Upper lobe of left lung (tissue), 6 donors: Measurements from ENCODE around the gene CMTM2. TPM values are rescaled to one million over a fixed set of nuclear protein-coding genes. Genes with fewer than 3 reads are reported as not detected.
"Not testable (repeated sequence)": the region's sequence is repeated elsewhere in the genome, so short reads cannot be mapped to it uniquely, and the experiment has no call there.

Experiments used
- ATAC-seq, 2 donors: fragments of 200-7000 bp; cut with Tn5 transposase; one replicate each; pipeline ENCODE4 v1.9.1; 2022; ENCODE audit warnings: mild to moderate bottlenecking in 2 of 2, moderate library complexity in 2 of 2; ENCODE audit not compliant: low FRiP score in 2 of 2
- DNase-seq, 2 donors: peaks; one replicate each; pipeline ENCODE4 v3.0.0-alpha.2; 2019 to 2020
- H3K27ac ChIP-seq, 4 donors: fragments of 200-600 bp; sonication (generic); one replicate each; pipeline ENCODE4 v1.5.1; 2016 to 2019
- H3K27me3 ChIP-seq, 4 donors: fragments of 200-600 bp; sonication (generic); one replicate each; pipeline ENCODE4 v1.5.1; 2017 to 2019
- H3K36me3 ChIP-seq, 4 donors: fragments of 200-600 bp; sonication (generic); one replicate each; pipeline ENCODE4 v1.5.1; 2016 to 2019
- H3K4me1 ChIP-seq, 4 donors: fragments of 200-600 bp; sonication (generic); one replicate each; pipeline ENCODE4 v1.5.1; 2018 to 2019
- H3K4me3 ChIP-seq, 4 donors: fragments of 200-600 bp; sonication (generic); one replicate each; pipeline ENCODE4 v1.5.1; 2017 to 2019; ENCODE audit warnings: mild to moderate bottlenecking in 2 of 4, moderate library complexity in 1 of 4
- H3K9me3 ChIP-seq, 4 donors: fragments of 200-600 bp; sonication (generic); one replicate each; pipeline ENCODE4 v1.5.1; 2018 to 2019
- EP300 ChIP-seq, 4 donors: sonication (generic); formaldehyde crosslinking; IDR thresholded peaks; one replicate each; pipeline ENCODE4 v1.5.1; 2017; ENCODE audit warnings: antibody characterized with exemption in 4 of 4, control low read depth in 2 of 4
- POLR2A ChIP-seq, 4 donors: fragments of 450-650 bp; IDR thresholded peaks; one replicate each; pipeline ENCODE4 v1.5.1; 2016 to 2017; ENCODE audit warnings: antibody characterized with exemption in 4 of 4, mild to moderate bottlenecking in 2 of 4
- POLR2AphosphoS5 ChIP-seq, 2 donors: sonication (generic); formaldehyde crosslinking; IDR thresholded peaks; one replicate each; pipeline ENCODE4 v1.5.1; 2017; ENCODE audit warnings: antibody characterized with exemption in 2 of 2
- WGBS, 2 donors: methylation state at CpG; one replicate each; pipeline ENCODE4 v1.1.5; 2017 to 2018; 5-methylcytosine and 5-hydroxymethylcytosine counted together
- total RNA-seq, 6 donors: library from RNA; depleted of rRNA in 4 of 6; stranded (reverse); fragments of >200 nt in 4 of 6; gene quantifications; one replicate each; pipeline versions ENCODE4 v1.1.0 to v1.2.1, GENCODE V29; 2016 to 2021
- TF ChIP-seq, protein P1 (sequence below), 6 experiments: fragments of 450-650 bp in 4 of 6; fragments of 200-600 bp in 2 of 6; sonication (generic) in 2 of 6; IDR thresholded peaks; one replicate each; pipeline ENCODE4 v1.5.1; 2016 to 2019; ENCODE audit warnings: antibody characterized with exemption in 6 of 6
- donor health status: DM: no; HTN: no; CAD: no; lungs with moderate emphysema.
- donor health status: DM: no; HTN: yes; CAD: no; lungs with severe emphysema.

CMTM2 gene
- total RNA-seq, 6 donors from 2014 or later: 0.55 to 4.4 (median 3.4) TPM; not detected in 2

DNA sequence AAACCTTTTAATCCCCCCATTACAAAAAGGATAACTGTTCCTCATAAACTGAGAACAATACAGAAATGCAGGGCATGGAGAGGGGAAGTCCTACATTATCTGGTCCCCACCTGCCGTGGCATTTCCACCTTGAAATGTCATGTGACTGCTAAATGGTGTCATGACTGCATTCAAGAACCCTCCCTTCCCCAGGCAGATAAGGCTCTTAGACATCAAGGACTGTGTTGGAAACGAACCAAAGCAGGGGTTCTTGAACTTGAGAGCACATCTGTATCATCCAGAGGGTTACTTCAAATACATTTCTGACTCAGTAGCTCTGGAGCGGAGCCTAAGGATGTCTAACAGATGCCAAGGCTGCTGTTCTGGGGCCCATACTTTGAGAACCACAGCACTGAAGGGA is 43.6 kb downstream of the CMTM2 start:
- Histone ChIP-seq H3K27me3 (no peaks in the 10 kb centered on the region), H3K9me3 (no peaks in the 10 kb centered on the region), H3K36me3 (peaks cover 0 to 23% (median 17%) of the 10 kb centered on the region in 4 donors), H3K4me3 (no peak overlapping the region), H3K27ac (no peak overlapping the region), H3K4me1 (peaks cover 0 to 6% (median 0%) of the 10 kb centered on the region in 4 donors)
- 58 to 69% methylated on average over 2 to 3 of the region's 3 CpGs for WGBS, 2 donors
- DNase-seq: no peak
- ATAC-seq: no peak
- TF ChIP-seq, protein P1, sequence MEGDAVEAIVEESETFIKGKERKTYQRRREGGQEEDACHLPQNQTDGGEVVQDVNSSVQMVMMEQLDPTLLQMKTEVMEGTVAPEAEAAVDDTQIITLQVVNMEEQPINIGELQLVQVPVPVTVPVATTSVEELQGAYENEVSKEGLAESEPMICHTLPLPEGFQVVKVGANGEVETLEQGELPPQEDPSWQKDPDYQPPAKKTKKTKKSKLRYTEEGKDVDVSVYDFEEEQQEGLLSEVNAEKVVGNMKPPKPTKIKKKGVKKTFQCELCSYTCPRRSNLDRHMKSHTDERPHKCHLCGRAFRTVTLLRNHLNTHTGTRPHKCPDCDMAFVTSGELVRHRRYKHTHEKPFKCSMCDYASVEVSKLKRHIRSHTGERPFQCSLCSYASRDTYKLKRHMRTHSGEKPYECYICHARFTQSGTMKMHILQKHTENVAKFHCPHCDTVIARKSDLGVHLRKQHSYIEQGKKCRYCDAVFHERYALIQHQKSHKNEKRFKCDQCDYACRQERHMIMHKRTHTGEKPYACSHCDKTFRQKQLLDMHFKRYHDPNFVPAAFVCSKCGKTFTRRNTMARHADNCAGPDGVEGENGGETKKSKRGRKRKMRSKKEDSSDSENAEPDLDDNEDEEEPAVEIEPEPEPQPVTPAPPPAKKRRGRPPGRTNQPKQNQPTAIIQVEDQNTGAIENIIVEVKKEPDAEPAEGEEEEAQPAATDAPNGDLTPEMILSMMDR (IDR thresholded peaks at IDR 0.05): no peak
- TF ChIP-seq POLR2AphosphoS5 (IDR thresholded peaks at IDR 0.05): no peak
- TF ChIP-seq EP300 (IDR thresholded peaks at IDR 0.05): no peak
- TF ChIP-seq POLR2A (IDR thresholded peaks at IDR 0.05): no peak

DNA sequence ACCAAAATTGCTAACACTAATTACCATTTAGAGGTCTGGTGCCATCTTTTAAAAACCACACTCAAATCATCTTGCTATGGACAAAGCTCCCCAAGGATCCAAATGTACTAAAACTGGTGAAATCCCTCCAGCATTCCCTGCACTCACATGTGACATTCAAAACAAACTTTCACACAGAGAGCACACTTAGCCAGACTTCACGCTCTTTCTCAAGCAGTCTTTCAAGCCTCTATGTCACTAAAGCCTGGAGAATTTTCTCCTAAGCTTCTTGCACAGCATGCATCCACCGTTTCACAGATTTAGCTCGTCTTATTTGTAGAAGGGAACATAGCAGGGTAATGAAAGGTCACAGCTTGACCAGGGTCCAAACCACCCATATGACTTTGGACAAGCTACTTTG is 44.5 kb downstream of the CMTM2 start:
- ATAC-seq (no peak), DNase-seq (no peak)
- 79 to 91% methylated on average over 3 of the region's 3 CpGs for WGBS, 2 donors
- H3K27me3 ChIP-seq: no peaks in the 10 kb centered on the region
- peaks cover 0 to 23% (median 15%) of the 10 kb centered on the region in 4 donors for H3K36me3 ChIP-seq
- TF ChIP-seq, protein P1 (IDR thresholded peaks at IDR 0.05): no peak
- TF ChIP-seq POLR2AphosphoS5 (IDR thresholded peaks at IDR 0.05) (no peak), POLR2A (IDR thresholded peaks at IDR 0.05) (no peak), EP300 (IDR thresholded peaks at IDR 0.05) (no peak)
- H3K4me1 ChIP-seq: peaks cover 0 to 2% (median 0%) of the 10 kb centered on the region in 4 donors
- no peaks in the 10 kb centered on the region for H3K9me3 ChIP-seq
- H3K27ac ChIP-seq: no peak overlapping the region
- H3K4me3 ChIP-seq: no peak overlapping the region

DNA sequence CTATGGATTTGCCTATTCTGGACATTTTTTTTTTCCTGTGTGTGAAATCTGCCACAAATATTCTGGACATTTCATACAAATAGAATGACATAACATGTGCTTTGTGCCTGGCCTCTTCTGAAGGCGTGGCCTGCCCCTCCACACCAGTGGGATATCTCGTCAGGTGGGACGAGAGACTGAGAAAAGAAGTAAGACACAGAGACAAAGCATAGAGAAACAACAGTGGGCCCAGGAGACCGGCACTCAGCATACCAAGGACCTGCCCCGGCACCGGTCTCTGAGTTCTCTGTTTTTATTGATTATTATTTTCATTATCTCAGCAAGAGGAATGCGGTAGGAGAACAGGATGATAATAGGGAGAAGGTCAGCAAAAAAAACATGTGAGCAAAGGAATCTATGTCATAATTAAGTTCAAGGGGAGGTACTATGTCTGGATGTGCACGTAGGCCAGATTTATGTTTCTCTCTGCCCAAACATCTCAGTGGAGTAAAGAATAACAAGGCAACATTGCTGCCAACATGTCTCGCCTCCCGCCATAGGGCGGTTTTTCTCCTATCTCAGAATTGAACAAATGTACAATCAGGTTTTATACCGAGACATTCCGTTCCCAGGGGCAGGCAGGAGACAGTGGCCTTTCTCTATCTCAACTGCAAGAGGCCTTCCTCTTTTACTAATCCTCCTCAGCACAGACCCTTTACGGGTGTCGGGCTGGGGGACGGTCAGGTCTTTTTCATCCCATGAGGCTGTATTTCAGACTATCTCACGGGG is 48.5 kb downstream of the CMTM2 start:
- not testable (repeated sequence) for H3K27me3 ChIP-seq, H3K9me3 ChIP-seq, ATAC-seq, H3K4me1 ChIP-seq, DNase-seq, H3K4me3 ChIP-seq, H3K36me3 ChIP-seq, H3K27ac ChIP-seq
- WGBS, 2 donors: 94 to 96% methylated on average over 17 of the region's 17 CpGs

DNA sequence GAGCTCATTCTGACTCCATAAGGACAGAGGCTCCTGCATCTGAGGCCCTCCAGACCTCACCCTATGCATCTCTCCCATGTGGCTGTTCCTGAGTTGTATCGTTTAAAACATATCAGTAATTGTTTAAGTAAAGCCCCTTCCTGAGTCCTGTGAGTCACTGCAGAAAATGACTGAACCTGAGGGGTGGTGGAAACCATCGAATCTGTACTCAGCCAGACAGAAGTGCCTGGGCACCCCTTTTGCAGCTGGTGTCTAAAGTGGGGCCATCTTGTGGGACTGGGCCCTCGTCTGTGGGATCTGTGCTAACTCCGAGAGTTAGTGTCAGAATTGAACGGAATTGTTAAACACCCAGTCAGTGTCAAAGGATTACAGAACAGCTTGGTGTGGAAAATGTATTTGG is 50.6 kb downstream of the CMTM2 start:
- WGBS, 2 donors: 88 to 91% methylated on average over 5 of the region's 5 CpGs
- TF ChIP-seq, protein P1 (IDR thresholded peaks at IDR 0.05): no peak
- TF ChIP-seq POLR2A (IDR thresholded peaks at IDR 0.05): no peak
- no peak for TF ChIP-seq EP300 (IDR thresholded peaks at IDR 0.05)
- TF ChIP-seq POLR2AphosphoS5 (IDR thresholded peaks at IDR 0.05): no peak
- Histone ChIP-seq H3K4me1 (no peaks in the 10 kb centered on the region), H3K36me3 (no peaks in the 10 kb centered on the region), H3K4me3 (no peak overlapping the region), H3K27me3 (no peaks in the 10 kb centered on the region), H3K27ac (no peak overlapping the region), H3K9me3 (no peaks in the 10 kb centered on the region)
- no peak for ATAC-seq
- DNase-seq: no peak

DNA sequence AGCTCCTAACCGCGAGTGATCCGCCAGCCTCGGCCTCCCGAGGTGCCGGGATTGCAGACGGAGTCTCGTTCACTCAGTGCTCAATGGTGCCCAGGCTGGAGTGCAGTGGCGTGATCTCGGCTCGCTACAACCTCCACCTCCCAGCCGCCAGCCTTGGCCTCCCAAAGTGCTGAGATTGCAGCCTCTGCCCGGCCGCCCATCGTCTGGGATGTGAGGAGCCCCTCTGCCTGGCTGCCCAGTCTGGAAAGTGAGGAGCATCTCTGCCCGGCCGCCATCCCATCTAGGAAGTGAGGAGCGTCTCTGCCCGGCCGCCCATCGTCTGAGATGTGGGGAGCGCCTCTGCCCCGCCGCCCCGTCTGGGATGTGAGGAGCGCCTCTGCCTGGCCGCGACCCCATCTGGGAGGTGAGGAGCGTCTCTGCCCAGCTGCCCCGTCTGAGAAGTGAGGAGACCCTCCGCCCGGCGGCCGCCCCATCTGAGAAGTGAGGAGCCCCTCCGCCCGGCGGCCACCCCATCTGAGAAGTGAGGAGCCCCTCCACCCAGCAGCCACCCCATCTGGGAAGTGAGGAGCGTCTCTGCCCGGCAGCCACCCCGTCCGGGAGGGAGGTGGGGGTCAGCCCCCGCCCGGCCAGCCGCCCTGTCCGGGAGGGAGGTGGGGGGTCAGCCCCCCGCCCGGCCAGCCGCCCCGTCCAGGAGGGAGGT is 51.4 kb downstream of the CMTM2 start:
- H3K27me3 ChIP-seq, H3K4me1 ChIP-seq, H3K9me3 ChIP-seq, H3K36me3 ChIP-seq, DNase-seq, H3K4me3 ChIP-seq, ATAC-seq, H3K27ac ChIP-seq: not testable (repeated sequence)
- WGBS, 2 donors: 90 to 100% methylated on average over 6 to 7 of the region's 49 CpGs

DNA sequence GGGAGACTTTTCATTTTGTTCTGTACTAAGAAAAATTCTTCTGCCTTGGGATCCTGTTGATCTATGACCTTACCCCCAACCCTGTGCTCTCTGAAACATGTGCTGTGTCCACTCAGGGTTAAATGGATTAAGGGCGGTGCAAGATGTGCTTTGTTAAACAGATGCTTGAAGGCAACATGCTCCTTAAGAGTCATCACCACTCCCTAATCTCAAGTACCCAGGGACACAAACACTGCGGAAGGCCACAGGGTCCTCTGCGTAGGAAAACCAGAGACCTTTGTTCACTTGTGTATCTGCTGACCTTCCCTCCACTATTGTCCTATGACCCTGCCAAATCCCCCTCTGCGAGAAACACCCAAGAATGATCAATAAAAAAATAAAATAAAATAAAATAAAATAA is 52.3 kb downstream of the CMTM2 start:
- H3K27me3 ChIP-seq, H3K36me3 ChIP-seq, H3K4me3 ChIP-seq, H3K9me3 ChIP-seq, H3K4me1 ChIP-seq, ATAC-seq, H3K27ac ChIP-seq, DNase-seq: not testable (repeated sequence)
- 76 to 89% methylated on average over 4 of the region's 4 CpGs for WGBS, 2 donors
